Hepatocyte (in vitro differentiated cells): Measurements from ENCODE around the gene PLA2G4F. TPM values are rescaled to one million over a fixed set of nuclear protein-coding genes. Genes with fewer than 3 reads are reported as not detected.

Experiments
- DNase-seq: peaks from one replicate; pipeline ENCODE4 v3.0.0-alpha.2; 2016; ENCODE audit warnings: low spot score
- H2AFZ ChIP-seq: fragments of 200-600 bp; sonication (generic); 2 replicates; pipeline ENCODE4 v1.6.0; 2016; ENCODE audit warnings: antibody characterized with exemption, mild to moderate bottlenecking
- H3K27ac ChIP-seq: fragments of 200-600 bp; sonication (generic); 2 replicates; pipeline ENCODE4 v1.5.1; 2016; ENCODE audit warnings: mild to moderate bottlenecking
- H3K27me3 ChIP-seq: fragments of 200-600 bp; sonication (generic); 2 replicates; pipeline ENCODE4 v1.6.1; 2016
- H3K36me3 ChIP-seq: fragments of 200-600 bp; sonication (generic); replicated peaks from 2 replicates; pipeline ENCODE4 v1.5.1; 2016; ENCODE audit warnings: low read depth; ENCODE audit not compliant: insufficient read depth
- H3K4me1 ChIP-seq: fragments of 200-600 bp; sonication (generic); 2 replicates; pipeline ENCODE4 v1.5.1; 2016; ENCODE audit warnings: mild to moderate bottlenecking, moderate library complexity; ENCODE audit not compliant: insufficient read depth
- H3K4me2 ChIP-seq: fragments of 200-600 bp; sonication (generic); 2 replicates; pipeline ENCODE4 v1.6.0; 2016
- H3K4me3 ChIP-seq: fragments of 200-600 bp; sonication (generic); 2 replicates; pipeline ENCODE4 v1.5.1; 2016; ENCODE audit warnings: mild to moderate bottlenecking
- H3K79me2 ChIP-seq: fragments of 200-600 bp; sonication (generic); 2 replicates; pipeline ENCODE4 v1.6.0; 2017; ENCODE audit warnings: mild to moderate bottlenecking
- H3K9me2 ChIP-seq: fragments of 200-600 bp; sonication (generic); replicated peaks from 2 replicates; pipeline ENCODE4 v1.6.0; 2017; ENCODE audit warnings: mild to moderate bottlenecking; ENCODE audit not compliant: insufficient read depth
- H3K9me3 ChIP-seq: fragments of 200-600 bp; sonication (generic); 2 replicates; pipeline ENCODE4 v1.5.1; 2016; ENCODE audit warnings: low read depth, mild to moderate bottlenecking
- H4K20me1 ChIP-seq: fragments of 200-600 bp; sonication (generic); 2 replicates; pipeline ENCODE4 v1.6.0; 2016; ENCODE audit warnings: mild to moderate bottlenecking; ENCODE audit not compliant: insufficient read depth, poor library complexity, severe bottlenecking
- EZH2 ChIP-seq: fragments of 200-600 bp; sonication (generic); IDR thresholded peaks from 2 replicates; pipeline ENCODE4 v1.6.1; 2016; ENCODE audit warnings: antibody characterized with exemption, mild to moderate bottlenecking, borderline replicate concordance
- EZH2phosphoT487 ChIP-seq: fragments of 200-600 bp; sonication (generic); IDR thresholded peaks from one replicate; pipeline ENCODE4 v1.6.1; 2018; ENCODE audit warnings: antibody characterized with exemption, mild to moderate bottlenecking, low read depth, moderate library complexity; ENCODE audit not compliant: unreplicated experiment, severe bottlenecking
- WGBS: methylation state at CpG from one replicate; pipeline ENCODE4 v1.1.6; 2016; ENCODE audit warnings: low lambda C conversion rate; ENCODE audit errors: missing lambda C conversion rate; 5-methylcytosine and 5-hydroxymethylcytosine counted together
- polyA plus RNA-seq: library from polyadenylated mRNA; unstranded; fragments of >200 nt; fragmentation: Nextera tagmentation; extraction: Ambion mirVana; gene quantifications from 2 replicates; pipeline ENCODE4 v1.2.1, GENCODE V29; 2016
- total RNA-seq: library from RNA; depleted of rRNA; stranded (reverse); fragments of >200 nt; gene quantifications from 2 replicates; pipeline ENCODE4 v1.2.3, GENCODE V29; 2014
- TF ChIP-seq, protein P1 (sequence below): fragments of 200-600 bp; sonication (generic); IDR thresholded peaks from 2 replicates; pipeline ENCODE4 v1.5.1; 2016; ENCODE audit warnings: antibody characterized with exemption, mild to moderate bottlenecking; ENCODE audit not compliant: poor library complexity

The PLA2G4F gene
- total and polyA plus RNA-seq, 2 experiments from 2014 or later = 1.1 to 2.2 TPM

DNA sequence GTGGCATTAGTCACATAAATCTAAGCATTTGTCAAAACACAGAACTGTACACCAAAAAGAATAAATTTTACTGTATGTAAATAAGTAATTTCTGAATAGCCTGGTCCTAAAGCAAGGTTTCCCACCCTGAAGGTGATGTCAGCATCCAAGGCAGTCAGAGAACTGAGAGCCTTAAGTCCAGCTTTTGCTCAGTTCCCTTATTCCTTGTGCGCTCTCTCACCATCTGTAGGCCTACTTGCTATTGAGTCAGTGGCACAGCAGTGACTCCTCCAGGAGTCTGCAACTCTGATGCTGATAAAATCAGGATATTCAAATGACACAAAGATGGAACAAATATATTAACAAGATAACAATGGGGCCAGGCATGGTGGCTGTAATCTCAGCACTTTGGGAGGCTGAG, 29.4 kb upstream of the PLA2G4F start:
- Histone ChIP-seq H3K4me2 (no peak overlapping the region), H3K4me3 (no peak overlapping the region), H3K79me2 (no peaks in the 10 kb centered on the region), H4K20me1 (no peaks in the 10 kb centered on the region), H3K9me3 (no peaks in the 10 kb centered on the region), H3K27ac (no peak overlapping the region), H3K9me2 (no peaks in the 10 kb centered on the region), H2AFZ (no peak overlapping the region), H3K27me3 (no peaks in the 10 kb centered on the region), H3K36me3 (no peaks in the 10 kb centered on the region), H3K4me1 (no peaks in the 10 kb centered on the region)
- TF ChIP-seq EZH2phosphoT487 (no peak), EZH2 (no peak)
- TF ChIP-seq, protein P1, sequence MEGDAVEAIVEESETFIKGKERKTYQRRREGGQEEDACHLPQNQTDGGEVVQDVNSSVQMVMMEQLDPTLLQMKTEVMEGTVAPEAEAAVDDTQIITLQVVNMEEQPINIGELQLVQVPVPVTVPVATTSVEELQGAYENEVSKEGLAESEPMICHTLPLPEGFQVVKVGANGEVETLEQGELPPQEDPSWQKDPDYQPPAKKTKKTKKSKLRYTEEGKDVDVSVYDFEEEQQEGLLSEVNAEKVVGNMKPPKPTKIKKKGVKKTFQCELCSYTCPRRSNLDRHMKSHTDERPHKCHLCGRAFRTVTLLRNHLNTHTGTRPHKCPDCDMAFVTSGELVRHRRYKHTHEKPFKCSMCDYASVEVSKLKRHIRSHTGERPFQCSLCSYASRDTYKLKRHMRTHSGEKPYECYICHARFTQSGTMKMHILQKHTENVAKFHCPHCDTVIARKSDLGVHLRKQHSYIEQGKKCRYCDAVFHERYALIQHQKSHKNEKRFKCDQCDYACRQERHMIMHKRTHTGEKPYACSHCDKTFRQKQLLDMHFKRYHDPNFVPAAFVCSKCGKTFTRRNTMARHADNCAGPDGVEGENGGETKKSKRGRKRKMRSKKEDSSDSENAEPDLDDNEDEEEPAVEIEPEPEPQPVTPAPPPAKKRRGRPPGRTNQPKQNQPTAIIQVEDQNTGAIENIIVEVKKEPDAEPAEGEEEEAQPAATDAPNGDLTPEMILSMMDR = no peak
- WGBS = 100% methylated on average over 1 of the region's 1 CpG
- no peak for DNase-seq

DNA sequence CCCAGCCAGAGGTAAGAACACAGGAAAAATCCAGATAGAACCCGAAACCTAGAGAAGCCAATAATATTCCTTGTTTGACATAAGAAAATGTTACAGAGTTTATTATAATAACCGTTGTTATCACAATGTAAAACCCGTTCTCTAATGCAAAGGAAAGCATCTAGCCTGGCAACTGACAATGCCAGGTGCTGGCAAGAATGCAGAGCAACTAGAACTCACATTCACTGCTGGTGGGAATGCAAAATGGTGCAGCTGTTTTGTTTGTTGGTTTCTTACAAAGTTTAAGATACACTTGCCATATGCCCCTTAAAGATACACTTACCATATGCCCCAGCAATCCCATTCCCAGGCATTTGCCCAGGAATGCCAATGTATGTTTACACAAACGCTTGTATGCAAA, 28.3 kb upstream of the PLA2G4F start:
- no peak for TF ChIP-seq EZH2
- TF ChIP-seq, protein P1 = no peak
- TF ChIP-seq EZH2phosphoT487 = no peak
- no peak overlapping the region for H3K27ac ChIP-seq
- DNase-seq = no peak
- H3K9me2 ChIP-seq = no peaks in the 10 kb centered on the region
- H2AFZ ChIP-seq = no peak overlapping the region
- 97% methylated on average over 4 of the region's 4 CpGs for WGBS
- no peaks in the 10 kb centered on the region for H3K27me3 ChIP-seq
- H3K36me3 ChIP-seq = no peaks in the 10 kb centered on the region
- H3K4me2 ChIP-seq = no peak overlapping the region
- H3K9me3 ChIP-seq = no peaks in the 10 kb centered on the region
- H3K79me2 ChIP-seq = no peaks in the 10 kb centered on the region
- H3K4me3 ChIP-seq = no peak overlapping the region
- no peaks in the 10 kb centered on the region for H4K20me1 ChIP-seq
- H3K4me1 ChIP-seq = no peaks in the 10 kb centered on the region

DNA sequence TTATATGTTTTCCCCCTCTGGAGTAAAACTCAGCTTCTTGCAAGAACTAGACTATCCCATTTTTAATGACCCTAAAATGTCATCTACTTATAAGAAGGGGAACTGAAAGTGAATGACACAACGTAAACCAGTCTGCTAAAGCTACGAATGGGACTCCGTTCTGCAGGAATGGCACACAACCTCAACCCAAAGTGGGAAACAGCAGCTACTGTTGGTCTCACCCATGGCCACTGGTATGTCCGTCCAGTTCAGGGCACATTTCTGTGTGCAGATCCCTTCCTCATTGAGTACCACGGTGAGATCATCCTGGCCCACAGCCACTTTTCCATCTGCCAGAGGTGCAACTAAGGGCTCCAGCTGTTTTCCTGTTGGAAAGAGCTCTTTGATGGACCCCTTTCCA, 27.9 kb upstream of the PLA2G4F start:
- no peaks in the 10 kb centered on the region for H3K27me3 ChIP-seq
- H3K4me3 ChIP-seq = no peak overlapping the region
- TF ChIP-seq EZH2 = no peak
- TF ChIP-seq, protein P1 = no peak
- no peak for TF ChIP-seq EZH2phosphoT487
- H3K9me2 ChIP-seq = no peaks in the 10 kb centered on the region
- H3K9me3 ChIP-seq = no peaks in the 10 kb centered on the region
- H3K36me3 ChIP-seq = no peaks in the 10 kb centered on the region
- H3K27ac ChIP-seq = no peak overlapping the region
- WGBS = 96% methylated on average over 5 of the region's 5 CpGs
- no peak overlapping the region for H2AFZ ChIP-seq
- no peaks in the 10 kb centered on the region for H3K4me1 ChIP-seq
- DNase-seq = no peak
- no peaks in the 10 kb centered on the region for H3K79me2 ChIP-seq
- no peak overlapping the region for H3K4me2 ChIP-seq
- H4K20me1 ChIP-seq = no peaks in the 10 kb centered on the region

DNA sequence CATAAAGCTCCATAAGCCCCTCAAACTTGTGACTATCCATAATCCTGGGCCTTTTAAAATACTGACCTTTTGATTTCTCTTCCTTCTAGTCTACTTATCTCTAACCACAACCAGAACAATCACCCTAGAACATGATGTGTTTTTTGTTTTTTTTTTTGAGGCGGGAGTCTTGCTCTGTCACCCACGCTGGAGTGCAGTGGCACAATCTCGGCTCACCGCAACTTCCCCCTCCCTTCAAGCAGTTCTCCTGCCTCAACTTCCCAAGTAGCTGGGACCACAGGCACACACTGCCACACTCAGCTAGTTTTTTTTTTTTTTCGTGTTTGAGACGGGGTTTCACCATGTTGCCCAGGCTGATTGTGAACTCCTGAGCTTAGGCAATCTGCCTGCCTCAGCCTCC, 26.5 kb upstream of the PLA2G4F start:
- H3K36me3 ChIP-seq = no peaks in the 10 kb centered on the region
- no peak overlapping the region for H3K27ac ChIP-seq
- H4K20me1 ChIP-seq = no peaks in the 10 kb centered on the region
- TF ChIP-seq, protein P1 = no peak
- TF ChIP-seq EZH2 (no peak), EZH2phosphoT487 (no peak)
- no peak overlapping the region for H3K4me3 ChIP-seq
- no peak overlapping the region for H3K4me2 ChIP-seq
- DNase-seq = no peak
- H3K9me3 ChIP-seq = no peaks in the 10 kb centered on the region
- no peaks in the 10 kb centered on the region for H3K79me2 ChIP-seq
- H3K4me1 ChIP-seq = no peaks in the 10 kb centered on the region
- no peaks in the 10 kb centered on the region for H3K27me3 ChIP-seq
- no peak overlapping the region for H2AFZ ChIP-seq
- WGBS = 96% methylated on average over 6 of the region's 6 CpGs
- H3K9me2 ChIP-seq = no peaks in the 10 kb centered on the region
